Measurements from ENCODE around the gene COG3.

COG3 gene

DNA sequence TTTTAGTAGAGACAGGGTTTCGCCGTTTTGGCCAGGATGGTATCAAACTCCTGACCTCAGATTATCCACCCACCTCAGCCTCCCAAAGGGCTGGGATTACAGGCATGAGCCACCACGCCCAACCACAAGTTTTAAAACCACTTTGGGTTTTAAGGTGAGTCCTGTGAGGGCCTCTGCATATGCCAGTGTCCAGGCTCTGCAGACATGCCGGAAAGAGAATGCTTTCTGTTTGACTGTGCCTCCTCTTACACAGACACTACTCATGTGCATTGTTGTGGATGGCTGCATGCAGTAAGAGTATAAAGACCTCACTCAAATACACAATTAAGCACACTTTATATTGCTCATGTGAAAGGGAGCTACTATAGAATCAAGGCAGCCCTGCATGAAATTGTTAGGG lies 25.7 kb upstream of the COG3 start:
- H3K4me3 ChIP-seq (ENCODE audit: low read depth, low read length, poor library complexity, severe bottlenecking): no peak overlapping the region
- no peaks in the 10 kb centered on the region for H3K36me3 ChIP-seq (ENCODE audit: insufficient read depth, low read length)
- H3K4me1 ChIP-seq (ENCODE audit: insufficient read depth, low read length, severe bottlenecking): no peaks in the 10 kb centered on the region
- no peaks in the 10 kb centered on the region for H3K27me3 ChIP-seq (ENCODE audit: insufficient read depth, low read length)
- no peaks in the 10 kb centered on the region for H3K79me2 ChIP-seq (ENCODE audit: insufficient read depth, low read length)
- H3K9ac ChIP-seq (ENCODE audit: low read length): no peak overlapping the region
- H3K9me2 ChIP-seq (ENCODE audit: low read depth, low read length): no peaks in the 10 kb centered on the region
- H2AFZ ChIP-seq (ENCODE audit: low read length): no peak overlapping the region
- no peak overlapping the region for H3K27ac ChIP-seq (ENCODE audit: low read depth, low read length, poor library complexity, severe bottlenecking)
- H3K4me2 ChIP-seq (ENCODE audit: low read length): no peak overlapping the region
- H4K20me1 ChIP-seq (ENCODE audit: insufficient read depth, low read length): no peaks in the 10 kb centered on the region
- TF ChIP-seq, protein P1, sequence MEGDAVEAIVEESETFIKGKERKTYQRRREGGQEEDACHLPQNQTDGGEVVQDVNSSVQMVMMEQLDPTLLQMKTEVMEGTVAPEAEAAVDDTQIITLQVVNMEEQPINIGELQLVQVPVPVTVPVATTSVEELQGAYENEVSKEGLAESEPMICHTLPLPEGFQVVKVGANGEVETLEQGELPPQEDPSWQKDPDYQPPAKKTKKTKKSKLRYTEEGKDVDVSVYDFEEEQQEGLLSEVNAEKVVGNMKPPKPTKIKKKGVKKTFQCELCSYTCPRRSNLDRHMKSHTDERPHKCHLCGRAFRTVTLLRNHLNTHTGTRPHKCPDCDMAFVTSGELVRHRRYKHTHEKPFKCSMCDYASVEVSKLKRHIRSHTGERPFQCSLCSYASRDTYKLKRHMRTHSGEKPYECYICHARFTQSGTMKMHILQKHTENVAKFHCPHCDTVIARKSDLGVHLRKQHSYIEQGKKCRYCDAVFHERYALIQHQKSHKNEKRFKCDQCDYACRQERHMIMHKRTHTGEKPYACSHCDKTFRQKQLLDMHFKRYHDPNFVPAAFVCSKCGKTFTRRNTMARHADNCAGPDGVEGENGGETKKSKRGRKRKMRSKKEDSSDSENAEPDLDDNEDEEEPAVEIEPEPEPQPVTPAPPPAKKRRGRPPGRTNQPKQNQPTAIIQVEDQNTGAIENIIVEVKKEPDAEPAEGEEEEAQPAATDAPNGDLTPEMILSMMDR (IDR thresholded peaks at IDR 0.05; ENCODE audit: low read length): no peak
- TF ChIP-seq EZH2 (IDR thresholded peaks at IDR 0.05; ENCODE audit: borderline replicate concordance, low read length): no peak
- no peaks in the 10 kb centered on the region for H3K9me3 ChIP-seq (ENCODE audit: low read length)
- H3F3A ChIP-seq (ENCODE audit: insufficient read depth, low read length): no peaks in the 10 kb centered on the region

DNA sequence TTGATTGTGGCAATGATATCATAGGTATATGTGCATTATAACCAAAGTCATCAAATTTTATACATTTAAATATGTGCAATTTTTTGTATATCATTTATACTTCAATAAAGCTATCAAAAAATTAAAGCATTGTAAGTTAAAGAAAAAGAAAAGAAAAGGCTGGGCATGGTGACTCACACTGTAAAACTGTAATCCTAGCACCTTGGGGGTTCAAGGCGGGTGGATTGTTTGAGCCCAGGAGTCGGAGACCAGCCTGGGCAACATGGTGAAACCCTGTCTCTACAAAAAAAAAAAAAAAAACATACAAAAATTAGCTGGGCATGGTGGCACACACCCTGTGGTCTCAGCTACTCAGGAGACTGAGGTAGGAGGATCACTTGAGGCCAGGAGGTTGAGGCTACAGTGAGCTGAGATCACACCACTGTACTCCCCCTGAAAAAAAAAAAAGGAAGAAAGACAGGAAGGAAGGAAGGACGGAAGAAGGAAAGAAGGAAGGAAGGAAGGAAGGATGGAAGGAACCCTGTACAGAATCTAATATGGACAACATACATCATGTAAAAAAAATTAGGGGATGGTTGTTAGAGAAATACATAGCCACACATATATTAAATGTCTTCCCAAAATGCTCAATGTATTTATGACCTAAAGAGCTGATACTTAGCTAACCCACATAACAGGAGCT lies 24.8 kb upstream of the COG3 start:
- H3K4me2 ChIP-seq (ENCODE audit: low read length): no peak overlapping the region

DNA sequence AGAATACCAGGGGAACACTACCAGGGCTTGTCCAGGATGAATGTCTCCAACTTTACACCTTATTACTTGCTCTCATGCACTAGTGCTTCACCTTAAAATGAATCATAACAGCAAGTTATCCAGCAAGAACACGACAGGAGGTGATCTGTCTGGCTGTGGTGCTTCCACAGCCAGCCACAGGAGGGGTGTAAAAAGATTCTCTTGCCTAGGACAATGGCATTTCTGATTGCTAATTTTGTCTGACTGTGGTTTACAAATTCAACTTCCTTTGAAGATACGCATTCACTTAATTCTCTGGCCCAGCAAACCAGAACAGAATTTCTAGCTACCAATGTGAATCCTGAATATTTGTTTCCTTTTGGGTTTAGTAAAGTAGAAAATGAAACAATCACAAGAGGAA lies 23.1 kb upstream of the COG3 start:
- Histone ChIP-seq H2AFZ (ENCODE audit: low read length) (no peak overlapping the region), H3K9me3 (ENCODE audit: low read length) (no peaks in the 10 kb centered on the region), H3K4me2 (ENCODE audit: low read length) (no peak overlapping the region), H3F3A (ENCODE audit: insufficient read depth, low read length) (no peaks in the 10 kb centered on the region), H3K79me2 (ENCODE audit: insufficient read depth, low read length) (no peaks in the 10 kb centered on the region), H3K27ac (ENCODE audit: low read depth, low read length, poor library complexity, severe bottlenecking) (no peak overlapping the region), H3K27me3 (ENCODE audit: insufficient read depth, low read length) (no peaks in the 10 kb centered on the region), H3K9me2 (ENCODE audit: low read depth, low read length) (no peaks in the 10 kb centered on the region), H3K9ac (ENCODE audit: low read length) (no peak overlapping the region), H3K4me1 (ENCODE audit: insufficient read depth, low read length, severe bottlenecking) (no peaks in the 10 kb centered on the region), H3K36me3 (ENCODE audit: insufficient read depth, low read length) (no peaks in the 10 kb centered on the region), H3K4me3 (ENCODE audit: low read depth, low read length, poor library complexity, severe bottlenecking) (no peak overlapping the region), H4K20me1 (ENCODE audit: insufficient read depth, low read length) (no peaks in the 10 kb centered on the region)
- TF ChIP-seq, protein P1 (IDR thresholded peaks at IDR 0.05; ENCODE audit: low read length): no peak
- no peak for TF ChIP-seq EZH2 (IDR thresholded peaks at IDR 0.05; ENCODE audit: borderline replicate concordance, low read length)

More for the DNA sequence above, 24.8 kb upstream of the COG3 start:
- no peaks in the 10 kb centered on the region for H3K79me2 ChIP-seq (ENCODE audit: insufficient read depth, low read length)
- no peak overlapping the region for H3K27ac ChIP-seq (ENCODE audit: low read depth, low read length, poor library complexity, severe bottlenecking)
- no peaks in the 10 kb centered on the region for H3F3A ChIP-seq (ENCODE audit: insufficient read depth, low read length)
- TF ChIP-seq, protein P1 (IDR thresholded peaks at IDR 0.05; ENCODE audit: low read length): no peak
- TF ChIP-seq EZH2 (IDR thresholded peaks at IDR 0.05; ENCODE audit: borderline replicate concordance, low read length): no peak
- H3K9me3 ChIP-seq (ENCODE audit: low read length): no peaks in the 10 kb centered on the region
- no peaks in the 10 kb centered on the region for H3K27me3 ChIP-seq (ENCODE audit: insufficient read depth, low read length)
- no peaks in the 10 kb centered on the region for H3K9me2 ChIP-seq (ENCODE audit: low read depth, low read length)
- no peaks in the 10 kb centered on the region for H3K4me1 ChIP-seq (ENCODE audit: insufficient read depth, low read length, severe bottlenecking)
- H3K9ac ChIP-seq (ENCODE audit: low read length): no peak overlapping the region
- no peaks in the 10 kb centered on the region for H3K36me3 ChIP-seq (ENCODE audit: insufficient read depth, low read length)
- no peak overlapping the region for H3K4me3 ChIP-seq (ENCODE audit: low read depth, low read length, poor library complexity, severe bottlenecking)
- H2AFZ ChIP-seq (ENCODE audit: low read length): no peak overlapping the region
- no peaks in the 10 kb centered on the region for H4K20me1 ChIP-seq (ENCODE audit: insufficient read depth, low read length)

Measured in OCI-LY1 (cell line).